HPDE6-E6E7 (cell line): Measurements from ENCODE around the gene DNPEP.

ENCODE experiments used
- DNase-seq: peaks from one replicate; pipeline ENCODE4 v3.0.0; 2011; ENCODE audit warnings: missing footprints; ENCODE audit errors: extremely low spot score

The DNPEP gene

DNA sequence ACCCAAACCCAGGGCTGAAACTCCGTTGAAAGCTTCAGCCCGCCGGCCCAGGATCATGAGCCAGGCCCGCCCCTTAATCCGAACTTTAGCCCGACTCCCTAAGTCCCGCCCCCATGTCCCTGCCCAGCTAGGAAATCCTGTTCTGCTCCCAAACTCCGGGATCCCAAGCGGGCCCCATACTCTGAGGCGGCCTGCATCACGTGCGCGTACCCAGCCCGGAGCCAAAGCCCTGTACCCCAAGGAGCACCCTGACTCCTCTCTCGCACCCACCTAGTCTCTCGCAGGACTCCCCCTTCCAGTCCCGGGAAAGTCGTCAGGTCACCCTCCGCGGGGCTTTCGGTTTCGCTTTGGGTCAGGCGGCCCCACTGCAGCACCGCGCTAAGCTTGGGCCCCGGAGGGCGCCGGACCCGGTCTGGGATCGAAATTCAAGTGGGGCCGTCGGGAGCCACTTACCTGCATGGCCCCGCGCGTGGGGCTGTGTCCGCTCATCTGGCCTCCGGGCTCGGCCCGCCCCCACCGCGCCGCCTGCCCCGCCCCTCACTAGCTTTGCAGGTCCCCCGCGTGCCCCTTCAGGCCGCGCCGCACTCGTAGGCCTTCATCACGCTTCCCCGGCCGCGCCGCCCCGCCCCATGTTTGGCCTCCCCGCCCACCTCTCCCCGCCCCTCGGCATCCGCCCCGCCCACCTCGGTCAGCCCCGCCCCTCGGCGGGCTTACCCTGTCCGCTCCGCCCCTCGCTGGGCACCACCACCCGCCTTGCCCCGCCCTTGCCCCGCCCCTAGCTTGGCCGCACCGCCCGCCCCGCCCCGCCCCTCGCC is at the start of gene DNPEP:
Gene DNPEP (minus strand): TSS at position 607 of the 815 bp plus-strand sequence. CDS start 118 bp downstream, at position 489.
- peak; percentile 80 for DNase-seq

- no peak for DNase-seq
These were observed 49.4 kb upstream of the DNPEP start for GRCh38 chr2:219437141-219437540.

- DNase-seq, result no peak
These were observed 48.8 kb upstream of the DNPEP start for GRCh38 chr2:219436491-219436890.

- DNase-seq, result no peak
These were observed 48.0 kb upstream of the DNPEP start for GRCh38 chr2:219435701-219436100.

- no peak for DNase-seq
These were observed 47.2 kb upstream of the DNPEP start, which contains the start of gene SPEG for GRCh38 chr2:219434718-219435525. Gene SPEG (plus strand): TSS chr2:219434843. CDS start chr2:219434978, 135 bp downstream.

- no peak for DNase-seq
These were observed 46.7 kb upstream of the DNPEP start for GRCh38 chr2:219434468-219434717.

DNA sequence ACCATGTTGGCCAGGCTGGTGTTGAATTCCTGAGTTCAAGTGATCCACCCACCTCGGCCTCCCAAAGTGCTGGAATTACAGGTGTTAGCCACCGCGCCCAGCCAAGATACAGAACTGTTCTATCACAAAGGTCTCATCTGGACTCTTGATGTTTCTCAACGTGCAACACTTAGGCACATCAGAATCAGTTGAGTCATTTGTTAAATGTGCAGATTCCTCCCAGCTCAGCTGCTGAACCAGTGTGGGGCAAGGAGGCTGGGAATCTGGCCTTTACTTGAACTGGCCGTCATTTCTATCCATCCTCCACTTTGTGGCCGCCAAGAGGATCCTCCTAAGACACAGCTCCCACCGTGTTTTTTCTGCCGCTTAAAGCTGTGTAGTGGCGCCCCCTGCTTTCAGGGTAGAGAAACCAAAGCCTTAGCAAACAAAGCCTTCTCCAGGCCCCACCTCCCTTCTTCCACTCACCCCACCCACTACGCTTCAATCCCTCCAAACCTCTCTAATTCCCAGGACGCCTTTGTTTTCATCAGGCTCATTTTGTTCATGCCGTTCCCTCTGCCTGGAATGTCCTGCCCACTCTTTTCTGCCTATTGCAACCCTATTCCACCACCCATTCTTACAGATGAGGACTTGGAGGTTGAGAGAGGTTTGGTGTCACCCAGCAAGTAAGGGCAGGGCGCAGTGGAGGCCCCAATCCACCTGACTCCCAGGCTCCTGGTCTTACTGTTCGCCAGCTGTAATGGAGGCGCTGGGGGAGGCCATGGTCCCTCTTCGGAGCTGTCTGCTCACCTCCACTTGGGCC is 46.2 kb upstream of the DNPEP start:
- no peak for DNase-seq

DNA sequence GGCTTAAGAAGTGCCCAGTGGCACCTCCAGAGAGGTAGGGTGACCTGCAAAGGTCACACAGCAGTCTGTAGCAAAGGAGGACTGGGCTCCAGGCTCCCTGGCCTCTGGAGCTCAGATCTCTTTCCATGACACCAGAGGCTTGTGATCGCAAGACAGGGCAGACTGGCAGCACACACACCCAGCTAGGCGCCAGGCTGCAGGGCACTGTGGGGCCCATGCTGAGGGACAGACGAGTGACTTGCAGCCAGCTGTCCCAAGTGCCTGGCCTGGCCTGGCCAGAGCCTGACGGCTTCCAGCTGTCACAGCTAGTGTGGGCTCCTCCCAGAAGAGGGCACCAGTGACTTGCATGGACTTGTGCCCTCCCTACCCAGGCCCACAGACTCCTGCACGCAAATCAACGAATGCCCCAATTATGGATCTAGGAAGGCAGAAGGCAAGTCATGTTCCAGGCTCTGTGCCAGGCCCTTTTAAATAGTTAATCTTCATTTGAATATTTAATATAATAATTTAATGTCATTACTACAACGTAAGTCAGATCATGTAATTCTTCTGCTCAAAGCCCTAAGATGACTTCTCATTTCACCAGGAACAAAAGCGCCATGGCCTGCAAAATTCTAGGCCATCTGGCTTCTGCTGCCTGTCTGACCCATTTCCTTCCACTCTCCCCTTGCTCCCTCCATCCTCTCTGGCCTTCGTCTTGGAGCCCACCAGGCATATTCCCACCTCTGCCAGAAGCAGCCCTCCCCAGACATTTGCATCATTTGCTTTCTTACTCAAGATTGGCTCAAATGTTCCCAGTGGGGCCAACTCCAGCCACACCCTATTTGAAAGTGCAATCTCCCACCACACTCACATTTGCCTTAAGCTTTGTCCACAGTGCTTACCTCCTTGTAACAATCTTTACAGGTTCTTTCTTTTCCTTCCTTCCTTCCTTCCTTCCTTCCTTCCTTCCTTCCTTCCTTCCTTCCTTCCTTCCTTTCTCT is 43.2 kb upstream of the DNPEP start:
- peak; percentile 49 for DNase-seq

DNA sequence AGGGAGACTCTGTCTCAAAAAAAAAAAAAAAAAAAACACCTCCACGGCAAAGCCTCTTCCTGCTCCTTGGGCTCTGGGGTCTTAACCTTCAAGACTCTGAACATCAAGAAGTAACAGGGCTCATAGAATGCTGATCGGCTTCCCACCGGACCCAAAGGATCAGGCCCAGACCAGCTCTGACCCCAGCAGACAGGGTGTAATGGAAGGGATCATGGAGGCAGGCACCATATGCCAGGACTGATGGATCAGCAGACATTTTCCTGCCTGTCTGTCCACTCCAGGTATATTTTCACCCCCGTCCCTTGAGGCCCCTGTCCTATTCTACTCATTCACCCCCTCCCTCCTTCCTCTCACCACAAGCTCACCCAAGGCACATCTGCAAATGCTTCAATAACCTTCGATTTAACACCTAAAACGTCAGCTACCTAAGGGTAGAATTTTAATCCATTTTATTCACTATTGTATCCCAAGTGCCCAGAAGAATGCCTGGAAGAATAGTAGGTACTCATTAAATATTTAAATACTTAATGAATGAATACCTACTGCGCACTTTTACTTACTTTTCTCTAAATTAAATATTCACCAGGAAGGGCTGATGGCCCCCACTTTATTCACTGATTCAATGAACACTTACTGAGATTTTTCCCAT is 42.4 kb upstream of the DNPEP start:
- DNase-seq, result no peak

GRCh38 chr2:219428469-219428868 is 40.8 kb upstream of the DNPEP start:
- DNase-seq, result no peak

DNA sequence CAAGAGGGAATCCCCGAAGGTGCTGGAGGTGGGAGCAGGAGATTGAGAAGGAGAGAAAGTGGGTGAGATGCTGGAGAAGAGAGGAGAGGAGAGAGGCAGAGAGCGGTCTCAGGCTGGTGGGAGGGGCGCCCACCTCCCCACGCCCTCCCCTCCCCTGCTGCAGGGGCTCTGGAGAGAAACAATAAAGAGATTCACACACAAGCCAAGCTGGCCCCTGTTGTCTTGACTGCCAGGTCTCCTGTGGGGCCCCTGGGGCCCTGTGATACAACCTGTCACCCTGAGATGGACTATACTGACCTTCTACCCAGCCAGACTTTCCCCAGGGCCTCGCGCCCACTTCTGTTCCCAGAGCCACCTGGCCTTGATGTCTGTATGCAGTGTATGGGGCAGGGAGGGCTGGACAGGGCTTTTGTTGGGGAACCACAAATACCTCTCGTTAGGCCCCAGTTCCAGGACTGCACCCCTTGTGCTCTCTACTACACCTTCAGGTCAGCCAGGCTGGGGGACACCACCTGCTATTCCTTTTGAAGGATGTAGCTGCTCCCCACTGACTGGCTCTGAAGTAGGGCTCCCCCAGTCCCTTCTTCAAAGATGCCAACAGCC is 38.9 kb upstream of the DNPEP start:
- DNase-seq, result no peak

DNA sequence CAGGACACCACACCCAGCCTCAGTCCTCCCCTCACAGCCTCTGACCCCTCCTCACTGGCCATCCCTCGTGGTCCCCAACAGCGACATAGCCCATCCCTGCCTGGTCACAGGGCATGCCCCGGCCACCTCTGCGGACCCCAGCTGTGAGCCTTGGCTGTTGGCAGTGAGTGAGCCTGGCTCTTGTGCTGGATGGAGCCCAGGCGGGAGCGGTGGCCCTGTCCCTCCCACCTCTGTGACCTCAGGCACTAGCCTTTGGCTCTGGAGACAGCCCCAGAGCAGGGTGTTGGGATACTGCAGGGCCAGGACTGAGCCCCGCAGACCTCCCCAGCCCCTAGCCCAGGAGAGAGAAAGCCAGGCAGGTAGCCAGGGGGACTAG is 38.3 kb upstream of the DNPEP start:
- no peak for DNase-seq

- no peak for DNase-seq
These were observed 37.7 kb upstream of the DNPEP start for GRCh38 chr2:219425238-219426067.

DNA sequence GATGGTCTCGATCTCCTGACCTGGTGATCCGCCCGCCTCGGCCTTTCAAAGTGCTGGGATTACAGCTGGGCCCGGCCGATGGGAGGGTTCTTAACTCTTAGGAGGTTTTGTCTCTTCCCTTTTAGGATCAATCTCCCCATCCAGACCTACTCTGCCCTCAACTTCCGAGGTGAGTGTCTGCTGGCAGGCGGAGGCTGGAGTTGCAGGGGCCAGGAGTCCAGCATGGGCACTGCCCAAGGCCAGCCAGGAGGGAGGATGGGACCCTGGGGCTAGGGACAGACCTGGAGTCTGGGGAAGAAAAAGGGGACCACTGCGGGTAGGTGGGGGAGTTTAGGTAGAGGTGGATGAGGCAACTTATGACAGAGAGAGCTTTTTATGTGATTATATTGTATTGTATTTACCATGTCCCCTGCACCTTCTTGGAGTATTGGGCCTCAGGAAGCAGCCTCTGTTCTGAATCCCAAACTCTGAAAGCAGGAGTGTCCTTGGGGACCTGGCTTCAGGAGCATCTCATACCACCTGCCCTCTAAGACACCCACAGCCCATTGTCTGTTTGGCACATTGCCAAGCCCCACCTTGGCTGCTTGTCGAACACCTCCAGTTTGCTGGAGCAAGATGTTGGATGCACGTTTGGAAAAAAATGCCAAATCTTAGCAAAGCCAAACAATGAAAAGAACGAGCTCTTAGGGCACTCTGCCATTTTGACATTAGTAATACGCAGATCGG is 36.1 kb upstream of the DNPEP start:
- DNase-seq, result no peak

GRCh38 chr2:219422952-219423534 is 35.3 kb upstream of the DNPEP start:
- no peak for DNase-seq

DNA sequence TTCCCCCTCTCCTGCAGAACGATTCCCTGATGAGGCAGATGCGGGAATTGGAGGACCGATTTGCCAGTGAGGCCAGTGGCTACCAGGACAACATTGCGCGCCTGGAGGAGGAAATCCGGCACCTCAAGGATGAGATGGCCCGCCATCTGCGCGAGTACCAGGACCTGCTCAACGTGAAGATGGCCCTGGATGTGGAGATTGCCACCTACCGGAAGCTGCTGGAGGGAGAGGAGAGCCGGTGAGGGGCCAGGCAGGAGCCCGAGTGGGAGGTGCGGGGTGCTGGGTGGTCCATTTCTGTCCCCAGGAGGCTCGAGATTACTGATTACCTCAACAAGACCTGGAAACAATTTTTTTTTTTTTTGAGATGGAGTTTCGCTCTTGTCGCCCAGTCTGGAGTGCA is 33.6 kb upstream of the DNPEP start:
- no peak for DNase-seq

DNA sequence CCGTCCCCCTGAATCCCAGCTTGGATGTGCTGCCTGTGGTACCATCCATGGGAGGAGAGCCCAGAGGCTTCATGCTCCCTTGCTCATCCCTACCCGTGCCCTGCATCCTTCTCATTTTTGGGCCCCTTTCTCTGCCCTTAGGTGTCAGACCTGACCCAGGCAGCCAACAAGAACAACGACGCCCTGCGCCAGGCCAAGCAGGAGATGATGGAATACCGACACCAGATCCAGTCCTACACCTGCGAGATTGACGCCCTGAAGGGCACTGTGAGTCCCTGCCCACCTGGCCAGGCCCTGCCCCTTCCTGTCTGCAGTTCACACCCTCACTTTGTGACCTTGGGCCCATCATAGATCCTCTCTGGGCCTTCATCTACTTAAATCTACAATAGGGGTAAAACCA is 33.0 kb upstream of the DNPEP start:
- no peak for DNase-seq
